Endothelial cell of umbilical vein (primary cell): ENCODE results near the gene MYH10. TPM values are rescaled to one million over a fixed set of nuclear protein-coding genes. Genes with fewer than 3 reads are reported as not detected.

ENCODE experiments used
- BruUV-seq: library from RNA; stranded (reverse); fragments of 400-500 nt; replicated peaks from 2 replicates; lab custom pipeline; 2021; lab: Mats Ljungman, UMichigan
- CTCF ChIA-PET: fragments of 300-600, 350-600 bp; sonication (Branson Sonifier 250); formaldehyde crosslinking; loops from one replicate; lab custom pipeline; 2021; ENCODE audit warnings: antibody characterized with exemption, inconsistent platforms; lab: Charles Lee
- POLR2A ChIA-PET: fragments of 300-600, 350-600 bp; sonication (Branson Sonifier 250); formaldehyde crosslinking; loops from one replicate; lab custom pipeline; 2021; ENCODE audit warnings: antibody characterized with exemption, inconsistent platforms; lab: Charles Lee
- DNase-seq: peaks from one replicate; pipeline ENCODE4 v3.0.0-alpha.2; 2011; ENCODE audit warnings: low read depth, low spot score
- FAIRE-seq: peaks from 2 replicates; lab custom pipeline; 2011; peaks lifted over from hg19 to GRCh38; lab: Jason Lieb, UNC
- H2AFZ ChIP-seq: 2 replicates; pipeline ENCODE4 v1.6.0; 2012; ENCODE audit warnings: low read depth, low read length, control low read depth, inconsistent platforms
- H3K27ac ChIP-seq: 2 replicates; pipeline ENCODE4 v1.5.1; 2011; ENCODE audit warnings: low read depth, mild to moderate bottlenecking, control low read depth, low read length, moderate library complexity; ENCODE audit not compliant: insufficient read depth
- H3K27me3 ChIP-seq, 2 experiments: 2 replicates each; pipeline versions ENCODE4 v1.6.0 to v1.6.1; 2011; ENCODE audit warnings: low read length in 2 of 2, mixed read lengths in 1 of 2; ENCODE audit not compliant: control insufficient read depth in 2 of 2, insufficient read depth in 2 of 2
- H3K36me3 ChIP-seq, 2 experiments: 2 replicates in 1 of 2; 3 replicates in 1 of 2; pipeline ENCODE4 v1.5.1; 2011; ENCODE audit warnings: low read length in 2 of 2, mild to moderate bottlenecking in 1 of 2, moderate library complexity in 1 of 2; ENCODE audit not compliant: control insufficient read depth in 2 of 2, insufficient read depth in 2 of 2; ENCODE audit errors: extremely low read depth in 1 of 2
- H3K4me1 ChIP-seq: 3 replicates; pipeline ENCODE4 v1.5.1; 2011; ENCODE audit warnings: mild to moderate bottlenecking, low read length; ENCODE audit not compliant: control insufficient read depth, insufficient read depth; ENCODE audit errors: extremely low read depth
- H3K4me2 ChIP-seq: 2 replicates; pipeline ENCODE4 v1.6.1; 2011; ENCODE audit warnings: low read length, control low read depth, mixed read lengths; ENCODE audit not compliant: insufficient read depth
- H3K4me3 ChIP-seq, 3 experiments: fragments of 200-600 bp in 1 of 3; sonication (generic), shearing (Covaris generic) in 1 of 3; replicated peaks in 1 of 3; 2 replicates each; pipeline ENCODE4 v1.5.1; 2011 to 2016; ENCODE audit warnings: control low read depth in 3 of 3, low read length in 3 of 3, mild to moderate bottlenecking in 2 of 3, inconsistent platforms in 1 of 3, low read depth in 1 of 3, moderate library complexity in 1 of 3; ENCODE audit not compliant: insufficient read depth in 1 of 3
- H3K79me2 ChIP-seq: 2 replicates; pipeline ENCODE4 v1.6.0; 2012; ENCODE audit warnings: low read length, inconsistent platforms; ENCODE audit not compliant: control insufficient read depth, insufficient read depth
- H3K9ac ChIP-seq: replicated peaks from 2 replicates; pipeline ENCODE3; 2011; ENCODE audit warnings: low read length, control low read depth; ENCODE audit not compliant: insufficient read depth; ENCODE audit errors: extremely low read depth
- H3K9me1 ChIP-seq: replicated peaks from 3 replicates; pipeline ENCODE4 v1.6.0; 2011; ENCODE audit warnings: mild to moderate bottlenecking, low read length; ENCODE audit not compliant: control insufficient read depth, insufficient read depth; ENCODE audit errors: extremely low read depth
- H3K9me3 ChIP-seq: replicated peaks from 2 replicates; pipeline ENCODE4 v1.5.1; 2012; ENCODE audit warnings: low read length, inconsistent platforms; ENCODE audit not compliant: control insufficient read depth, insufficient read depth
- H4K20me1 ChIP-seq: replicated peaks from 2 replicates; pipeline ENCODE3; 2011; ENCODE audit warnings: mild to moderate bottlenecking, low read length; ENCODE audit not compliant: control insufficient read depth, insufficient read depth; ENCODE audit errors: extremely low read depth
- CTCF ChIP-seq, 2 donors: IDR thresholded peaks; 1 replicate in 1 of 2; 2 replicates in 1 of 2; pipeline ENCODE4 v1.5.1; 2011; ENCODE audit warnings: low read length in 2 of 2, mild to moderate bottlenecking in 2 of 2, moderate library complexity in 2 of 2, control low read depth in 1 of 2, inconsistent platforms in 1 of 2, low read depth in 1 of 2; ENCODE audit not compliant: insufficient read depth in 1 of 2; ENCODE audit errors: extremely low read depth in 1 of 2
- EZH2 ChIP-seq: IDR thresholded peaks from 2 replicates; pipeline ENCODE4 v1.6.1; 2012; ENCODE audit warnings: borderline replicate concordance, low read depth, mild to moderate bottlenecking, moderate library complexity, low read length, inconsistent platforms; ENCODE audit not compliant: severe bottlenecking
- FOS ChIP-seq: IDR thresholded peaks from 2 replicates; pipeline ENCODE4 v1.6.1; 2011; ENCODE audit warnings: mild to moderate bottlenecking, low read length, moderate library complexity, borderline replicate concordance; ENCODE audit not compliant: insufficient read depth
- GATA2 ChIP-seq: IDR thresholded peaks from 2 replicates; pipeline ENCODE4 v1.7.0; 2011; ENCODE audit warnings: low read depth, mild to moderate bottlenecking, moderate library complexity, mixed read lengths, low read length; ENCODE audit not compliant: insufficient read length, insufficient read depth
- JUN ChIP-seq: IDR thresholded peaks from 2 replicates; pipeline ENCODE4 v1.6.1; 2011; ENCODE audit warnings: borderline replicate concordance, low read depth; ENCODE audit not compliant: insufficient read length, insufficient read depth
- MAX ChIP-seq: IDR thresholded peaks from 2 replicates; pipeline ENCODE4 v1.6.1; 2011; ENCODE audit not compliant: insufficient read depth, insufficient read length
- MYC ChIP-seq: IDR thresholded peaks from one replicate; pipeline ENCODE4 v1.6.1; 2011; ENCODE audit warnings: mild to moderate bottlenecking, low read depth, low read length
- POLR2A ChIP-seq: IDR thresholded peaks from 2 replicates; pipeline ENCODE4 v1.6.1; 2012; ENCODE audit warnings: low read depth, mild to moderate bottlenecking, control low read depth, low read length
- POLR2AphosphoS5 ChIP-seq: IDR thresholded peaks from 2 replicates; pipeline ENCODE4 v1.6.1; 2012; ENCODE audit warnings: low read depth, mild to moderate bottlenecking, control low read depth, low read length, moderate library complexity; ENCODE audit not compliant: insufficient read depth
- dilution Hi-C: fragments of 300-500 bp; cut with MboI; formaldehyde crosslinking; loops from one replicate; pipeline ENCODE4 v1.15.0; 2019; ENCODE audit warnings: low sequenced_read_pairs; ENCODE audit not compliant: extremely low pct_ligation_motif_present
- intact Hi-C: fragments of 100-400 bp; cut with micrococcal nuclease; formaldehyde crosslinking; loops from one replicate; pipeline ENCODE4 v1.10.0; 2022
- polyA plus RNA-seq, 4 experiments: library from polyadenylated mRNA; depleted of rRNA in 3 of 4; stranded (reverse) in 3 of 4; unstranded in 1 of 4; fragments of >200 nt; gene quantifications; 2 replicates each; pipeline versions ENCODE4 v1.2.1 to v1.2.3, GENCODE V29; 2011 to 2012; ENCODE audit warnings: missing spikeins in 1 of 4
- total RNA-seq: library from RNA; stranded (reverse); gene quantifications from 2 replicates; pipeline ENCODE4 v1.2.3, GENCODE V29; 2021

Gene MYH10
- total and polyA plus RNA-seq, 2 donors (not counting 3 experiments of a cell fraction or from before 2014, with no cell fraction given) = 73.4 to 232 TPM

- dilution Hi-C loops = no loop called here
- Histone ChIP-seq H3K4me2 (no peak overlapping the region), H3K9me1 (no peaks in the 10 kb centered on the region), H3K9ac (no peak overlapping the region), H3K36me3 (peaks cover 0 to 36% of the 10 kb centered on the region in 2 experiments), H4K20me1 (no peaks in the 10 kb centered on the region), H3K9me3 (no peaks in the 10 kb centered on the region), H3K27me3 (no peaks in the 10 kb centered on the region), H3K4me3 (no peak overlapping the region), H3K4me1 (no peaks in the 10 kb centered on the region), H3K27ac (no peak overlapping the region), H3K79me2 (no peaks in the 10 kb centered on the region), H2AFZ (no peak overlapping the region)
- ChIA-PET POLR2A (no interaction called here), CTCF (no interaction called here)
- TF ChIP-seq JUN = no peak
- no peak for TF ChIP-seq MAX
- TF ChIP-seq POLR2A = no peak
- TF ChIP-seq GATA2 = no peak
- no peak for TF ChIP-seq MYC
- TF ChIP-seq FOS = no peak
- no peak for TF ChIP-seq POLR2AphosphoS5
- TF ChIP-seq EZH2 = no peak
- no peak for TF ChIP-seq CTCF (IDR thresholded peaks at IDR 0.05; ENCODE audit: extremely low read depth in 1 of 2, insufficient read depth in 1 of 2, low read depth in 1 of 2, low read length in 2 of 2)
- BruUV-seq = no TSS peak
- DNase-seq (no peak), FAIRE-seq (no peak)
- intact Hi-C loops = no loop called here
These were observed 95.9 kb downstream of the MYH10 start for GRCh38 chr17:8534498-8535188.
